ENCODE data around the gene RC3H1. TPM values are rescaled to one million over a fixed set of nuclear protein-coding genes. Genes with fewer than 3 reads are reported as not detected.
A peak's percentile ranks its signal among the peaks of the same experiment; 100 is the strongest.

RC3H1 gene
- total and polyA plus RNA-seq, 2 of the 13 experiments (the other 11 are each of a cell fraction or from before 2014, with no cell fraction given), result 11.2 to 19.6 TPM

DNA sequence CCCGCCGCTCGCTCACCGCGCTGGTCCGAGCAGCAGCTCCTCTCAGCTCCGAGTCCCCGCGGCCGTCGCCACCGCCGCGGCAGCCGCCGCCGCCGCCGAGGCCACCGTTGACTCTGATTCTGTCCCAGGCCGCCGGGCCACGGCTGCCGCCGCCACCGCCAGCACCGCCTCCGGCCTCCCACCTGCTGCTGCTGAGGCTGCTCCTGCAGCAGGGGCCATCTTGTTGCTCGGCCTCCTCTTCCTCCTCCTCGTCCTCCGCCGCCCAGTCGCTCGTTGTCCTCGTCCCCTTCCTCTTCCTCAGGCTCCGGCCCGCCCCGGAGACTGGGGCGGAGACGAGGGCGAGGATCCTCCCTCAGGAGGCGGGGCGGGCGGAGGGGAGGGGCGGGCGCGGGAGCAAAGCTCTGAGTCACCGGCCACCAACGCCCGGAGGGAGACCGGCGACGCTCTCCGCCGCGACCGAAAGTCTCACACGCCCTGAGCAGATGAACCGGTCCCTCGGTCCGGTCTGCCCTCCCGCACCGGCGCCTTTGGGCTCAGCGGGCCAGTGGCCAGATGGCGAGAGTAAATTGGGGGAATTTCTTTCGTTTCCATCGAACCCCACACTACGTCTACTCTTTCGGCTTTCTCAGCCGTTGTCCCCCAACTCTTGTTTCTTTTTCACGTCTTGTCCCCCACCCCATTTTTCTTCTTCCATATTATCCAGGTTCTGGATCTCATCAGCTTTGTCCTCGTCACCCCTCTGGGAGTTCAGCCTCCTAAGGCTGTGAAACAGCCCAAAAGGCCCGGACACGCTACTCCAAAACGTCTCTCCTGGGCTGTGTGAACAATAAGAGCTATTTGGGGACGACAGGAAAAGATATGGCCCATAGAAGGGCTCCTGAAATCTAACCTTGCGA lies at the start of gene RC3H1 (continued):
- TF ChIP-seq, protein P1, sequence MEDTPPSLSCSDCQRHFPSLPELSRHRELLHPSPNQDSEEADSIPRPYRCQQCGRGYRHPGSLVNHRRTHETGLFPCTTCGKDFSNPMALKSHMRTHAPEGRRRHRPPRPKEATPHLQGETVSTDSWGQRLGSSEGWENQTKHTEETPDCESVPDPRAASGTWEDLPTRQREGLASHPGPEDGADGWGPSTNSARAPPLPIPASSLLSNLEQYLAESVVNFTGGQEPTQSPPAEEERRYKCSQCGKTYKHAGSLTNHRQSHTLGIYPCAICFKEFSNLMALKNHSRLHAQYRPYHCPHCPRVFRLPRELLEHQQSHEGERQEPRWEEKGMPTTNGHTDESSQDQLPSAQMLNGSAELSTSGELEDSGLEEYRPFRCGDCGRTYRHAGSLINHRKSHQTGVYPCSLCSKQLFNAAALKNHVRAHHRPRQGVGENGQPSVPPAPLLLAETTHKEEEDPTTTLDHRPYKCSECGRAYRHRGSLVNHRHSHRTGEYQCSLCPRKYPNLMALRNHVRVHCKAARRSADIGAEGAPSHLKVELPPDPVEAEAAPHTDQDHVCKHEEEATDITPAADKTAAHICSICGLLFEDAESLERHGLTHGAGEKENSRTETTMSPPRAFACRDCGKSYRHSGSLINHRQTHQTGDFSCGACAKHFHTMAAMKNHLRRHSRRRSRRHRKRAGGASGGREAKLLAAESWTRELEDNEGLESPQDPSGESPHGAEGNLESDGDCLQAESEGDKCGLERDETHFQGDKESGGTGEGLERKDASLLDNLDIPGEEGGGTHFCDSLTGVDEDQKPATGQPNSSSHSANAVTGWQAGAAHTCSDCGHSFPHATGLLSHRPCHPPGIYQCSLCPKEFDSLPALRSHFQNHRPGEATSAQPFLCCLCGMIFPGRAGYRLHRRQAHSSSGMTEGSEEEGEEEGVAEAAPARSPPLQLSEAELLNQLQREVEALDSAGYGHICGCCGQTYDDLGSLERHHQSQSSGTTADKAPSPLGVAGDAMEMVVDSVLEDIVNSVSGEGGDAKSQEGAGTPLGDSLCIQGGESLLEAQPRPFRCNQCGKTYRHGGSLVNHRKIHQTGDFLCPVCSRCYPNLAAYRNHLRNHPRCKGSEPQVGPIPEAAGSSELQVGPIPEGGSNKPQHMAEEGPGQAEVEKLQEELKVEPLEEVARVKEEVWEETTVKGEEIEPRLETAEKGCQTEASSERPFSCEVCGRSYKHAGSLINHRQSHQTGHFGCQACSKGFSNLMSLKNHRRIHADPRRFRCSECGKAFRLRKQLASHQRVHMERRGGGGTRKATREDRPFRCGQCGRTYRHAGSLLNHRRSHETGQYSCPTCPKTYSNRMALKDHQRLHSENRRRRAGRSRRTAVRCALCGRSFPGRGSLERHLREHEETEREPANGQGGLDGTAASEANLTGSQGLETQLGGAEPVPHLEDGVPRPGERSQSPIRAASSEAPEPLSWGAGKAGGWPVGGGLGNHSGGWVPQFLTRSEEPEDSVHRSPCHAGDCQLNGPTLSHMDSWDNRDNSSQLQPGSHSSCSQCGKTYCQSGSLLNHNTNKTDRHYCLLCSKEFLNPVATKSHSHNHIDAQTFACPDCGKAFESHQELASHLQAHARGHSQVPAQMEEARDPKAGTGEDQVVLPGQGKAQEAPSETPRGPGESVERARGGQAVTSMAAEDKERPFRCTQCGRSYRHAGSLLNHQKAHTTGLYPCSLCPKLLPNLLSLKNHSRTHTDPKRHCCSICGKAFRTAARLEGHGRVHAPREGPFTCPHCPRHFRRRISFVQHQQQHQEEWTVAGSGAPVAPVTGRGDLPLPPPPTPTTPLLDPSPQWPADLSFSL (CRISPR knock-in tag; IDR thresholded peaks at IDR 0.05), result no peak
- TF ChIP-seq AGO1 (IDR thresholded peaks at IDR 0.05; ENCODE audit: low read depth, low read length, poor library complexity, severe bottlenecking), result no peak
- peak; percentile 64; the same call in 1 of the 2 replicates for TF ChIP-seq ZNF782 (CRISPR knock-in tag; IDR thresholded peaks at IDR 0.05; ENCODE audit: borderline replicate concordance)
- TF ChIP-seq NCOA1 (CRISPR knock-in tag; IDR thresholded peaks at IDR 0.05), result no peak
- TF ChIP-seq ZNF766 (CRISPR knock-in tag; IDR thresholded peaks at IDR 0.05; ENCODE audit: borderline replicate concordance), result peak; percentile 70; the same call in 1 of the 2 replicates
- TF ChIP-seq MIER2 (CRISPR knock-in tag; IDR thresholded peaks at IDR 0.05), result 0 out of 2 replicates have a peak, but pooled peaks have one; percentile 23
- 0 out of 2 replicates have a peak, but pooled peaks have one; percentile 31 for TF ChIP-seq ZNF264 (CRISPR knock-in tag; IDR thresholded peaks at IDR 0.05)
- no peak for TF ChIP-seq ZNF598 (CRISPR knock-in tag; IDR thresholded peaks at IDR 0.05; ENCODE audit: borderline replicate concordance)
- TF ChIP-seq ARID2 (CRISPR knock-in tag; IDR thresholded peaks at IDR 0.05; ENCODE audit: borderline replicate concordance), result peak; percentile 93
- TF ChIP-seq ZNF510 (CRISPR knock-in tag; IDR thresholded peaks at IDR 0.05; ENCODE audit: low read depth), result no peak
- TF ChIP-seq CHCHD3 (CRISPR knock-in tag; IDR thresholded peaks at IDR 0.05), result no peak
- TF ChIP-seq CC2D1A (CRISPR knock-in tag; IDR thresholded peaks at IDR 0.05), result no peak
- no peak for TF ChIP-seq ZNF143 (CRISPR knock-in tag; IDR thresholded peaks at IDR 0.05)
- TF ChIP-seq, protein P2, sequence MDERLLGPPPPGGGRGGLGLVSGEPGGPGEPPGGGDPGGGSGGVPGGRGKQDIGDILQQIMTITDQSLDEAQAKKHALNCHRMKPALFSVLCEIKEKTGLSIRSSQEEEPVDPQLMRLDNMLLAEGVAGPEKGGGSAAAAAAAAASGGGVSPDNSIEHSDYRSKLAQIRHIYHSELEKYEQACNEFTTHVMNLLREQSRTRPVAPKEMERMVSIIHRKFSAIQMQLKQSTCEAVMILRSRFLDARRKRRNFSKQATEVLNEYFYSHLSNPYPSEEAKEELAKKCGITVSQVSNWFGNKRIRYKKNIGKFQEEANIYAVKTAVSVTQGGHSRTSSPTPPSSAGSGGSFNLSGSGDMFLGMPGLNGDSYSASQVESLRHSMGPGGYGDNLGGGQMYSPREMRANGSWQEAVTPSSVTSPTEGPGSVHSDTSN (CRISPR knock-in tag; IDR thresholded peaks at IDR 0.05), result no peak
- TF ChIP-seq, protein P3, sequence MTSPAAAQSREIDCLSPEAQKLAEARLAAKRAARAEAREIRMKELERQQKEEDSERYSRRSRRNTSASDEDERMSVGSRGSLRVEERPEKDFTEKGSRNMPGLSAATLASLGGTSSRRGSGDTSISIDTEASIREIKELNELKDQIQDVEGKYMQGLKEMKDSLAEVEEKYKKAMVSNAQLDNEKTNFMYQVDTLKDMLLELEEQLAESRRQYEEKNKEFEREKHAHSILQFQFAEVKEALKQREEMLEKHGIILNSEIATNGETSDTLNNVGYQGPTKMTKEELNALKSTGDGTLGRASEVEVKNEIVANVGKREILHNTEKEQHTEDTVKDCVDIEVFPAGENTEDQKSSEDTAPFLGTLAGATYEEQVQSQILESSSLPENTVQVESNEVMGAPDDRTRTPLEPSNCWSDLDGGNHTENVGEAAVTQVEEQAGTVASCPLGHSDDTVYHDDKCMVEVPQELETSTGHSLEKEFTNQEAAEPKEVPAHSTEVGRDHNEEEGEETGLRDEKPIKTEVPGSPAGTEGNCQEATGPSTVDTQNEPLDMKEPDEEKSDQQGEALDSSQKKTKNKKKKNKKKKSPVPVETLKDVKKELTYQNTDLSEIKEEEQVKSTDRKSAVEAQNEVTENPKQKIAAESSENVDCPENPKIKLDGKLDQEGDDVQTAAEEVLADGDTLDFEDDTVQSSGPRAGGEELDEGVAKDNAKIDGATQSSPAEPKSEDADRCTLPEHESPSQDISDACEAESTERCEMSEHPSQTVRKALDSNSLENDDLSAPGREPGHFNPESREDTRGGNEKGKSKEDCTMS (CRISPR knock-in tag; conservative IDR thresholded peaks at IDR 0.05), result no peak
- TF ChIP-seq POLR2A (IDR thresholded peaks at IDR 0.05; ENCODE audit: insufficient read depth in 1 of 2, low read depth in 2 of 2, low read length in 2 of 2), result peak; percentile 85 to 97

All from HepG2 (cell line).